ENCODE results near the gene APCDD1.

Gene APCDD1

DNA sequence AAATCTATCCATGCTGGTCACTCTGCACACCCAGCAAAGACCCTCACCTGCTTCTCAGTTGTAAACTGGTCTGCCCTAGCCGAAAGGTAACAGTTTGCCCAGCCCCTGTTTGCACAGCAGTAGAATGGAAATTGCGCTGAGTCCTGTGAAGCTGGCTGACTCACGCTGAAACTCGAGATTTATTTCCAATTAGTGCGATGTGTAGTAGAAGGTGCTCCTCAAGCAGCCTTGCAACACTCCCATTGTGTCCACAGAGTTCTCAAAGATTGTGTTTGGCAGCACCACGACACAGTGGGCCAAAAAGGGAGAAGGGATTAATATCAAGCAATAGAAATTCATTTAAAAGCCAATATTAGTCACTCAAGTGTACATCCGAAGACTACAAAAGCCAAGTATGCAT is 21.7 kb upstream of the APCDD1 start:
- DNase-seq: no peak

DNA sequence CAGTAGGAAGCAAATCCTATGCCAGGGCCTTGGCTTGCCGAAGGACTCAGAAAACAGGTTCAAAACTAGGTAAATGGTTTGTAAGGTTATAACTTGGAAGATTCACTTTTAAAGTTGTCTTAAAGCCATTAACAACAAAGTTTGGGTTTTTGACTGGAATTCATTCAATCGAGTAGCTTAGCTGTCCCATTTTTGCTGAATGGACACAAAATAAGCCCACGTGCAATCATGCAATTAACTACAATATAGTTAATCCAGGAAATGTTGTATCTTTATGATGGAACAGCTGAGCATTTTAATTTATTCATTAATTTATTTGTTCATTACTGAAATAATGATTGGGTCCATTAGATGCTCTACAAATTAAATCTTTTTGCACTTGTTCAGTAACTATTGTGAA is 18.3 kb upstream of the APCDD1 start:
- no peak for DNase-seq

GRCh38 chr18:10437837-10438236 is 16.6 kb upstream of the APCDD1 start:
- no peak for DNase-seq

- DNase-seq: no peak
These were observed 14.5 kb upstream of the APCDD1 start for GRCh38 chr18:10439898-10440297.

GRCh38 chr18:10440884-10441283 is 13.6 kb upstream of the APCDD1 start:
- no peak for DNase-seq

DNA sequence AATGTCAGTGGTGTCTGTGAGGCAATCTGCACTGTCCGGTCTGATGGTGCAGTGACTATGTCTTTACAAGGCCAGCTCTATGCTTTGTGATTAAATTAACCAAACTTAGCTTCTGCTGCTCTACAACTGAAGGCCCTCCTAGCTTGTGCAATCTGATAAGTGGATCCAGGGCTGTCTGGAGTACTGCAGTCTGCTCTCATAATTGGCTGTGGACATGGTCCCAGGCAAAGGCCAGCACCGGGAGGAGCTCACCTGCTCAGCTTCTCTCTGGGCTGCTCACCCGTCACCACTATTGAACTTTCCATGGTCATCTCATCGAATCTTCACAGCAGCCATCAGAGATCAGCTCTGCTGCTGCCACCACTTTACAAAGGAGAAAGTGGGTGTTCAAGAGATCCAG is 13.0 kb upstream of the APCDD1 start:
- no peak for DNase-seq

GRCh38 chr18:10442551-10442971 is 11.9 kb upstream of the APCDD1 start:
- DNase-seq: no peak

DNA sequence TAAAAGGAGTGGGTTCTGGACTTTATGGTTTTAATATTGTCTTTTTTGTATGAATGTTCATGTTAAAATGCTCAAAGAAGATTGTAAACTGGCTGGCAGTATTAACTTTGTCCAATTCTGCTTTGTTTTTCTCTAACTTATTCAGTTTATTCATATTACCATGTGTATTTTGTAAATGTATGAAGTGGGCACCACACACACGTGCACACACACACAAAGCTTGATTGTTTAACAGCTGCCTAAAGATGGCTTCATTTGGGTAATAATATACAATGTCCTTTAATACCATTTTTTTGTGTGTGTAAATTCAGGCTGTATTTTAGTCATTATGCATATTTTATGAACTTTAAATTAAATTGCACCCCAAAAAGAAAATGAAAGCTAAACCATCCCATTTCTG is 11.4 kb upstream of the APCDD1 start:
- DNase-seq: no peak

- no peak for DNase-seq
These were observed 10.0 kb upstream of the APCDD1 start for GRCh38 chr18:10444314-10445006.

GRCh38 chr18:10449396-10449795 is 5.0 kb upstream of the APCDD1 start:
- DNase-seq: no peak

GRCh38 chr18:10450986-10451385 is 3.4 kb upstream of the APCDD1 start:
- DNase-seq: no peak

DNA sequence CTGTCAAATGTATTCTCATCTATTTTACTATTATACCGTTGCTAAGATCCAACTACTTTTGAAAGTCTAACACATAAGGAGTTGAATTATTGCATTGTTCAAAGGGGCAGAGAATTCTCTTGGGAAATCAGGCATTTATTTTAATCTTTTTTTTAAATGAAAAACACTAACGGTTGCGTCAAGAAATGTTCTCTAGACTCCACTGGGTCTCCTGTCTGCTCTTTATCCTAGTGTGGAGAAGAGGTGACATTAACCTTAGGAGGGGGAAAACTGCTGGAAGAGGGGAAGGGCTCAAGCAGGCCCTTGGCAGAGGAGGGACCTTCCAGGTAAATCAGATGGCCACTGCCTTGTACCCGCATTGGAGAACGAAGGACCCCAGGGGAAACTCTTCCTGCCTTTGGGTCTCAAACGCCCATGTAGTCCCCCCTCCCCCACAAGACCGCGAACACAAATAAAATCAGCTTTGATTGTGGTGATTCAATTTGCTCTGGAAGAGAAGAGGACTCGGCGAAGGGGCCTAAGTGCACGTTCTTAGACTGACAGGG is 1.1 kb upstream of the APCDD1 start:
- no peak for DNase-seq

DNA sequence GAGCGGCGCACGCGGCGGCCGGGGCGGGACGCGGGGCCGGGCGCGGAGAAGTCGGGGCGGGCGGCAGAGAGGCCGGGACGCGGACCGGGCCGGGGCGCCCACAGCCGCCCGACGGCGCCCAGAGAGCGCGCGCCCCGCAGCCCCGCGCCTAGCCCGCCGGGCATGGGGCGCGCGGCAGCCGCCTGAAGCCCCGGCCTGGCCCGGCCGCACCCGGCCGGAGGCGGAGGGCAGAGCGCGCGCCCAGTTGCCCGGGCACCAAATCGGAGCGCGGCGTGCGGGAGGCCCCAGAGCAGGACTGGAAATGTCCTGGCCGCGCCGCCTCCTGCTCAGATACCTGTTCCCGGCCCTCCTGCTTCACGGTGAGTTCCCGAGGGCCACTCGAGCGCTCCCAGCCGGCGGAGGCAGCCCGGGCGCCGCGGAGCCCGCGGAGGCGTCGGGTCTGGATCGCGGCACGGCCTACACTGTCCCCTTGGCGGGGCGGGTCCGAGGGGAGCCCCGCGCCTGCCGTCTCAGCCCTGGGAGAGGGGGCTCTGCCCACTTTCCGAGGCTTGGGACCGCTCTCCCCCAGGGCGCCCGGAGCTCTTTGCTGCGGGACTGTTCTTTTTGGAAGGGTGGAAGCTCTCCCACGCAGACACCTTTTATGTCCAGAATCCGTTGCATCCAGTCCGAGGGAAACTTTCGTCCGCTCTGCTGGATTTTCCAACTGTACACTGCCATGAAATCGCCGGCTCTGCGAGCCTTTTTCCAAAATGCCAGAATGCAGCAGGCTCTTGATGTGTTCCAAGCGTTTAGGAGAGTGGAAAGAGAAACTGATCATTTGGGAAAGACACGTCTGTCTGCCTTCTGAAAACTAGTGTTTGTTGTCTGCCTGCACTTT is 484 bp downstream of the APCDD1 start:
- DNase-seq: no peak

GRCh38 chr18:10455726-10456453 is 1.5 kb downstream of the APCDD1 start:
- no peak for DNase-seq

GRCh38 chr18:10456718-10457117 is 2.3 kb downstream of the APCDD1 start:
- no peak for DNase-seq

DNA sequence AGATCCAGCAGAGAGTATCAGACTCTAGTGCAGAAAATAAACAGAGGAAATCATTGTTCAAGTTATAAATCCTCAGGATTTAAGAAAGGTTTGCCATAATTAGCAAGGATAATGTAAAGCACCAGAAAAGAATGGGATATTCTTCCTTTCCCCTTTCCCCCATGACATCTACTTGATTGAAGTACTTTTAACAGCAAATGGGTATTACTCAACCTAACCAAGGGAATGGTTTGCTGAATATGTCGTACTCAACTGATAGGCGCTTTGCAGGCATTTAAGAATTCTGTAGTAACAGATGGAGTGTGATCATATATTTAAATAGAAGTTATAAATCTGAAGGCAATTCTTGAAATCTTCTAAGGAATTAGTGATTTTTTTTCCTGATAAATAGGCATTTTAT is 2.7 kb downstream of the APCDD1 start:
- no peak for DNase-seq

DNA sequence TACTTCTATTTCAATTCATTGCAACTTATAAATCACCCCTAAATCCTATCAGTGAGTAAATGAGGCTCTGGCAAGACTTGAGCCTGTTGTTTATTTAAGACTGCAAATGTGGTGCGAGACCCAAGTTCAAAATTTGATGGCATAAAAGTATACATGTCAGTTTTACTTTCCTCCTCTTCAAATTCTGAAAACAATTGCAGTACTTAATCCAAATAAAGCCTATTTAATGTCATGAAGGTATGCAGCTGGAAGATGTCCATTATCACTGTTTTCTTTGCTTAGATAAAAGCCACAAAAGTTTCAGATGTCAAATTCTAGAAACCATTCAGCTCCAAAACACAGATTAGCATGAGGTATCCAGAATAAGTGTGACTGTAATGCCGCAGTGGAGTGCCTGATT is 3.3 kb downstream of the APCDD1 start:
- no peak for DNase-seq

GRCh38 chr18:10458691-10459090 is 4.3 kb downstream of the APCDD1 start:
- DNase-seq: no peak

DNA sequence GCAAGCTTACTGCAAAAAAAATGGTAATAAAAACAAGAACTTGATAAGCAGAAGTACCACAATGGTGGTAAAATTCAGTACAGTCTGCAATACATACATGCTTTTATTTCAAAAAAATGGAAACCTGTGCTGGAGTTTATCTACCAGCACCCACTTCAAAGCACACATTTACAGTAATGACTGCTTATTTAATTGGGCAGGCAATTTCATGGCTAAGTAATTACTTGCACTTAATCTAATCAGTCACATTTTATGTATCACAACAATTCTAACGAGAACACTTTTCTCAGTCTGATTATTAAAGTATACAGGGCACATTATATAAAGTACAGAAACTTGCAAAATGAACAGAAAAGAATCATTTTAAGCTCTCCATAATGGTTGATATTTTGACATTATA is 5.2 kb downstream of the APCDD1 start:
- DNase-seq: no peak

DNA sequence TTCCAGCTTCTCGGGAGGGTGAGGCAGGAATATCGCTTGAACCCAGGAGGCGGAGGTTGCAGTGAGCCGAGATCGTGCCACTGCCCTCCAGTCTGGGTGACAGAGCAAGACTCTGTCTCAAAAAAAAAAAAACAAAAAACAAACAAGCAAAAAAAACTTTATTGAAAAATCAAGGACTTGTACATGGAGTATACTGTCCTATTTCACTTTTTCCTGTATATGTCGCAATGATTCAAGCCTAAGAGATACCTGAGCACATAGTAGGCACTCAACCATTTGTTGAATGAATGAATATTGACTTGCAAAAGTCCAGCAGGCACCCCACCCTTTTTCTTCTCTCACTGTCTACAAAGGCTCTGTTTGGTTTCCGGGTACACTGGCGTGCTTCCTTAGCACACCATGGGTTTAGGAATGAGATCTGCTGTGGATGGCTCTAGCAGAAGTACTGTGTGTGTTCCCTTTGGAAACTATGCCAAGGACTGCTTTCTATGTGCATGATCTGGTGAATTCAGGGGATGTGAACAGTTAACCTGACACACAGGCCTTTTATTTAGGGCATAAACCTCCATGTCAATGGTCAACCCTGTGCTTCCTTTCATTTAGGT is 6.1 kb downstream of the APCDD1 start:
- no peak for DNase-seq

GRCh38 chr18:10461989-10462388 is 7.6 kb downstream of the APCDD1 start:
- DNase-seq: no peak

- DNase-seq: no peak
These were observed 8.2 kb downstream of the APCDD1 start for GRCh38 chr18:10462597-10462996.

GRCh38 chr18:10463096-10463495 is 8.7 kb downstream of the APCDD1 start:
- DNase-seq: no peak
